H1 (cell line): ENCODE data around the gene PBX2. TPM values are rescaled to one million over a fixed set of nuclear protein-coding genes. Genes with fewer than 3 reads are reported as not detected.

Experiments used
- CHD2 ChIP-seq: IDR thresholded peaks from 2 replicates; pipeline ENCODE4 v1.6.1; 2012; ENCODE audit warnings: low read length, improper control_type of control experiment
- CTBP2 ChIP-seq: IDR thresholded peaks from 2 replicates; pipeline ENCODE4 v1.7.0; 2011; ENCODE audit warnings: borderline replicate concordance, mild to moderate bottlenecking, moderate library complexity, mixed read lengths, low read length; ENCODE audit not compliant: insufficient read depth, insufficient read length
- GTF2F1 ChIP-seq: IDR thresholded peaks from 2 replicates; pipeline ENCODE4 v1.6.1; 2012; ENCODE audit warnings: low read depth, low read length, improper control_type of control experiment, borderline replicate concordance
- HDAC2 ChIP-seq, 2 experiments: fragments of 300-600 bp in 1 of 2; sonication (generic) in 1 of 2; IDR thresholded peaks; 2 replicates each; pipeline ENCODE4 v1.6.1; 2011 to 2012; ENCODE audit warnings: low read depth in 2 of 2, low read length in 2 of 2, mild to moderate bottlenecking in 2 of 2, moderate library complexity in 2 of 2, borderline replicate concordance in 1 of 2, inconsistent platforms in 1 of 2
- HDAC6 ChIP-seq: IDR thresholded peaks from one replicate; pipeline ENCODE4 v1.7.1; 2012; ENCODE audit warnings: low read depth, mild to moderate bottlenecking, inconsistent platforms, low read length, moderate library complexity
- RBBP5 ChIP-seq: IDR thresholded peaks from 2 replicates; pipeline ENCODE4 v1.7.1; 2012; ENCODE audit warnings: low read depth, mild to moderate bottlenecking, inconsistent platforms, low read length, moderate library complexity, borderline replicate concordance
- RFX5 ChIP-seq: IDR thresholded peaks from 2 replicates; pipeline ENCODE4 v1.6.1; 2011; ENCODE audit warnings: low read depth, low read length, improper control_type of control experiment, borderline replicate concordance
- polyA plus RNA-seq, 7 experiments: library from polyadenylated mRNA; depleted of rRNA in 3 of 7; stranded (reverse) in 5 of 7; unstranded in 2 of 7; fragments of >200 nt in 5 of 7; fragments of 200-250 nt in 2 of 7; gene quantifications; 1 replicate in 5 of 7; 2 replicates in 1 of 7; 4 replicates in 1 of 7; pipeline versions ENCODE4 v1.2.1 to v1.2.3, GENCODE V29; 2011 to 2013; ENCODE audit warnings: missing spikeins in 2 of 7, mixed read lengths in 2 of 7
- total RNA-seq: library from RNA; stranded (reverse); fragmentation: NEBNext Ultra II Directional; extraction: Animal tissue kit (Norgen Biotek cat#: 25700); gene quantifications from 2 replicates; pipeline ENCODE4 v1.2.1, GENCODE V29; 2021

Gene PBX2
- total and polyA plus RNA-seq, 2 of the 8 experiments (the other 6 are each of a cell fraction or from before 2014, with no cell fraction given): 102 to 130 TPM

- TF ChIP-seq HDAC6 (no peak), GTF2F1 (no peak), HDAC2 (IDR thresholded peaks at IDR 0.05; ENCODE audit: borderline replicate concordance in 1 of 2, low read depth in 2 of 2, low read length in 2 of 2) (no peak), RFX5 (no peak), CHD2 (no peak), CTBP2 (no peak), RBBP5 (no peak)
Observed at GRCh38 chr6:32224696-32225095, 34.7 kb upstream of the PBX2 start (continued).
